ENCODE results near the gene CD63. TPM values are rescaled to one million over a fixed set of nuclear protein-coding genes. Genes with fewer than 3 reads are reported as not detected.

CD63 gene
- total and polyA plus RNA-seq, 2 of the 4 experiments (the other 2 are of a cell fraction), result 995 to 1,398 TPM

DNA sequence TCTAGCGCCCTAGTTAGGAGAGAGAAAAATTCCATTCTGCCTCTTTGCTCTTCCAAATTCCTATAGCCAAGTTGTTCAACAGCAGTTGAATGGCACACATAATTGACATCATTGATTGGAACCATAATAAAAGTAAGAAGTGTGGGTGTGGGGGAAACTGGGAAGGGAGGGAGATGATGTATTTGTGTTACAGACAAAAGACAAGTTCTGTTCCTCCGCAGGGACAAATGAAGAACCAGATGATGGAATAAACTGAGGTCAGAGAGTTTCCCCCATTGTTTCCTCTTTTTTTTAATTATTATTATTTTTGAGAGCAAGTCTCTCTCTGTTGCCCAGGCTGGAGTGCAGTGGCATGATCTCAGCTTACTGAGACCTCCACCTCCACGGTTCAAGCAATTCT, 49.0 kb upstream of the CD63 start:
- ChIA-PET POLR2A (ENCODE audit: unreplicated experiment) (no interaction called here), CTCF (no interaction called here)
- Histone ChIP-seq H3K27me3 (ENCODE audit: control insufficient read depth, insufficient read depth, low read length) (no peaks in the 10 kb centered on the region), H3K4ac (ENCODE audit: low read depth, low read length) (no peak overlapping the region), H3K4me2 (ENCODE audit: low read depth, low read length) (no peak overlapping the region), H3K9ac (ENCODE audit: low read depth, low read length) (no peak overlapping the region), H2AK5ac (ENCODE audit: low read depth, low read length) (no peak overlapping the region), H3K9me3 (ENCODE audit: control insufficient read depth, insufficient read depth, low read length) (no peaks in the 10 kb centered on the region), H2BK5ac (ENCODE audit: low read depth, low read length, poor library complexity, severe bottlenecking) (no peak overlapping the region), H4K20me1 (ENCODE audit: insufficient read depth, low read length) (no peaks in the 10 kb centered on the region; the same call in 1 of the 2 replicates), H3K9me1 (ENCODE audit: insufficient read depth, low read length) (no peaks in the 10 kb centered on the region; the same call in 1 of the 2 replicates), H3K4me1 (ENCODE audit: control insufficient read depth, insufficient read depth, low read length) (peaks cover 4% of the 10 kb centered on the region; the same call in 1 of the 2 replicates), H3K36me3 (ENCODE audit: control insufficient read depth, insufficient read depth, low read length) (peaks cover 32% of the 10 kb centered on the region), H3K18ac (ENCODE audit: low read depth, low read length) (no peak overlapping the region), H3K27ac (ENCODE audit: insufficient read depth, low read length) (no peak overlapping the region), H3K56ac (ENCODE audit: extremely low read depth, insufficient read depth, low read length) (no peak overlapping the region), H2AK9ac (replicated peaks; ENCODE audit: low read depth, low read length, poor library complexity) (no peak overlapping the region), H4K5ac (ENCODE audit: low read depth, low read length) (no peak overlapping the region), H3K14ac (replicated peaks; ENCODE audit: low read depth, low read length) (no peak overlapping the region), H2BK20ac (ENCODE audit: low read depth, low read length) (no peak overlapping the region), H4K91ac (ENCODE audit: insufficient read depth, low read depth, low read length) (no peak overlapping the region), H3K79me1 (ENCODE audit: low read depth in 1 of 2, low read length in 2 of 2) (peaks cover 18 to 53% of the 10 kb centered on the region in 2 experiments), H2AFZ (replicated peaks; ENCODE audit: low read length, poor library complexity) (no peak overlapping the region), H3K23ac (ENCODE audit: low read depth, low read length) (no peak overlapping the region), H3K4me3 (ENCODE audit: insufficient read depth, low read depth, low read length) (no peak overlapping the region), H2BK15ac (ENCODE audit: low read depth, low read length) (no peak overlapping the region), H4K8ac (ENCODE audit: low read depth in 2 of 2, low read length in 2 of 2) (no peak overlapping the region), H2BK120ac (ENCODE audit: low read depth, low read length) (no peak overlapping the region)
- TF ChIP-seq, protein P1, sequence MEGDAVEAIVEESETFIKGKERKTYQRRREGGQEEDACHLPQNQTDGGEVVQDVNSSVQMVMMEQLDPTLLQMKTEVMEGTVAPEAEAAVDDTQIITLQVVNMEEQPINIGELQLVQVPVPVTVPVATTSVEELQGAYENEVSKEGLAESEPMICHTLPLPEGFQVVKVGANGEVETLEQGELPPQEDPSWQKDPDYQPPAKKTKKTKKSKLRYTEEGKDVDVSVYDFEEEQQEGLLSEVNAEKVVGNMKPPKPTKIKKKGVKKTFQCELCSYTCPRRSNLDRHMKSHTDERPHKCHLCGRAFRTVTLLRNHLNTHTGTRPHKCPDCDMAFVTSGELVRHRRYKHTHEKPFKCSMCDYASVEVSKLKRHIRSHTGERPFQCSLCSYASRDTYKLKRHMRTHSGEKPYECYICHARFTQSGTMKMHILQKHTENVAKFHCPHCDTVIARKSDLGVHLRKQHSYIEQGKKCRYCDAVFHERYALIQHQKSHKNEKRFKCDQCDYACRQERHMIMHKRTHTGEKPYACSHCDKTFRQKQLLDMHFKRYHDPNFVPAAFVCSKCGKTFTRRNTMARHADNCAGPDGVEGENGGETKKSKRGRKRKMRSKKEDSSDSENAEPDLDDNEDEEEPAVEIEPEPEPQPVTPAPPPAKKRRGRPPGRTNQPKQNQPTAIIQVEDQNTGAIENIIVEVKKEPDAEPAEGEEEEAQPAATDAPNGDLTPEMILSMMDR (conservative IDR thresholded peaks at IDR 0.05; ENCODE audit: low read depth, low read length), result no peak
- TF ChIP-seq NFE2L2 (IDR thresholded peaks at IDR 0.05; ENCODE audit: low read depth, low read length), result no peak
- TF ChIP-seq MAFK (IDR thresholded peaks at IDR 0.05; ENCODE audit: low read depth, low read length), result no peak
- TF ChIP-seq RFX5 (IDR thresholded peaks at IDR 0.05; ENCODE audit: low read depth, low read length), result no peak
- no peak for TF ChIP-seq MXI1 (IDR thresholded peaks at IDR 0.05; ENCODE audit: borderline replicate concordance, low read depth, low read length)
- no peak for TF ChIP-seq FOS (IDR thresholded peaks at IDR 0.05; ENCODE audit: low read depth, low read length)
- no peak for TF ChIP-seq RAD21 (IDR thresholded peaks at IDR 0.05; ENCODE audit: low read length)
- no peak for TF ChIP-seq POLR2A (IDR thresholded peaks at IDR 0.05; ENCODE audit: low read depth, low read length)
- TF ChIP-seq ELK1 (IDR thresholded peaks at IDR 0.05; ENCODE audit: borderline replicate concordance, low read depth, low read length), result no peak
- TF ChIP-seq RCOR1 (IDR thresholded peaks at IDR 0.05; ENCODE audit: insufficient replicate concordance, low read length), result no peak
- no peak for TF ChIP-seq SMC3 (IDR thresholded peaks at IDR 0.05; ENCODE audit: low read depth, low read length)
- no peak for TF ChIP-seq CEBPB (IDR thresholded peaks at IDR 0.05; ENCODE audit: low read depth, low read length)
- TF ChIP-seq USF2 (IDR thresholded peaks at IDR 0.05; ENCODE audit: low read depth, low read length), result no peak
- no peak for TF ChIP-seq MAZ (IDR thresholded peaks at IDR 0.05; ENCODE audit: borderline replicate concordance, low read depth, low read length)
- no peak for TF ChIP-seq BHLHE40 (IDR thresholded peaks at IDR 0.05; ENCODE audit: low read depth, low read length)
- in situ Hi-C loops (cut with MboI; ENCODE audit: low sequenced_read_pairs), result no loop called here
- intact Hi-C loops (cut with micrococcal nuclease), result no loop called here
- WGBS, 2 experiments (ENCODE audit: extremely low coverage in 2 of 2, insufficient read length in 1 of 2), result no CpG with 5 or more reads among the region's 3 CpGs
- BruUV-seq (replicated peaks), result no TSS peak
- DNase-seq (no peak), ATAC-seq (ENCODE audit: low read depth) (no peak)
- dilution Hi-C loops (cut with HindIII; ENCODE audit: low sequenced_read_pairs, unreplicated experiment), result no loop called here
